OCI-LY3 (cell line): ENCODE data around the gene ASB1.

Experiments used
- EZH2phosphoT487 ChIP-seq: fragments of 200-600 bp; shearing (Covaris generic); IDR thresholded peaks from 2 replicates; pipeline ENCODE4 v1.6.1; 2018; ENCODE audit warnings: antibody characterized with exemption, mixed run types, low read depth
- TF ChIP-seq, protein P1 (sequence below): fragments of 200-600, 300-600 bp; sonication (generic); IDR thresholded peaks from 2 replicates; pipeline ENCODE4 v1.5.1; 2014; ENCODE audit warnings: antibody characterized with exemption, low read length, low read depth

DNA sequence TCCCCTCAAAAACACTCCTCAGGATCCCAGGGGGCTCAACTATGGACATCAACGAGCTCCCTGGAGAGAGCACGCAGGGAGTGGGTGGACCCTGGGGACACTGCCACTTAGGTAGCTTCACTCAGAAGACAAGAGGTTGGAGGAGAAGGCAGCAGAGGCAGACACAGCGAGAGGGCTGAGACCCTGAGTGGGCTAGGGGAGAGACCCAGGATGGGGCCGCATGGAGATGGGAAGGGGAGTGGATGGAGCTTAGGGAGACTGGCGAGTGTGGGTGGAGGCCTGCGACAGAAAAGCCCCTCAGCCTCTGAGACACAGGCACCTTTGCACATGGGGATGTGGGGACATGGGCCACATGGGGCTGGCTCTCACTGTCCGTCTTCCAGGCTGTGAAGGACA, 70.9 kb downstream of the ASB1 start:
- TF ChIP-seq, protein P1, sequence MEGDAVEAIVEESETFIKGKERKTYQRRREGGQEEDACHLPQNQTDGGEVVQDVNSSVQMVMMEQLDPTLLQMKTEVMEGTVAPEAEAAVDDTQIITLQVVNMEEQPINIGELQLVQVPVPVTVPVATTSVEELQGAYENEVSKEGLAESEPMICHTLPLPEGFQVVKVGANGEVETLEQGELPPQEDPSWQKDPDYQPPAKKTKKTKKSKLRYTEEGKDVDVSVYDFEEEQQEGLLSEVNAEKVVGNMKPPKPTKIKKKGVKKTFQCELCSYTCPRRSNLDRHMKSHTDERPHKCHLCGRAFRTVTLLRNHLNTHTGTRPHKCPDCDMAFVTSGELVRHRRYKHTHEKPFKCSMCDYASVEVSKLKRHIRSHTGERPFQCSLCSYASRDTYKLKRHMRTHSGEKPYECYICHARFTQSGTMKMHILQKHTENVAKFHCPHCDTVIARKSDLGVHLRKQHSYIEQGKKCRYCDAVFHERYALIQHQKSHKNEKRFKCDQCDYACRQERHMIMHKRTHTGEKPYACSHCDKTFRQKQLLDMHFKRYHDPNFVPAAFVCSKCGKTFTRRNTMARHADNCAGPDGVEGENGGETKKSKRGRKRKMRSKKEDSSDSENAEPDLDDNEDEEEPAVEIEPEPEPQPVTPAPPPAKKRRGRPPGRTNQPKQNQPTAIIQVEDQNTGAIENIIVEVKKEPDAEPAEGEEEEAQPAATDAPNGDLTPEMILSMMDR = no peak
- TF ChIP-seq EZH2phosphoT487 = no peak
